Measurements from ENCODE around the gene TRIM73.
A peak's percentile ranks its signal among the peaks of the same experiment; 100 is the strongest.
"Not testable (repeated sequence)": the region's sequence is repeated elsewhere in the genome, so short reads cannot be mapped to it uniquely, and the experiment has no call there.

Gene TRIM73

DNA sequence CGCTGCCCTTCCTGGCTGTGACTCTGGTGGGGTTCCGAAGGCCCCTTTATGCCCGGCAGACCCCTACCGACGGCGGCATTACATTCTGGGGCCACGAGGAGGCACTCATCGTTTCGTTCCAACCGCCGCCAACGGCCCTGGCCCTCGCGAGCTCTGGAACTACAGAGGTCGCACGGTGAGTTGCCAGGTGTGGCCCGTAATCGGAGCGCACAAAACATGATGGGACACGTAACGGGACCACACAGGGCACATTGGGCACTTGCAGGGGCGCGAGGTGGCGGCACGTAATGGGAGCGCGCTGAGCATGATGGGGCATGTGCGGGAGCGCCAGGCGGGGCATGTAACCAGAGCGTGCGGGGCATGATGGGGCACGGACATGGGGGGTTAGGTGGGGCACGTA, at the start of gene TRIM73:
Gene TRIM73 (plus strand): TSS at position 301 of the 400 bp plus-strand sequence. CDS start 3,305 bp downstream, outside the sequence.
- DNase-seq (ENCODE audit: low spot score), result not testable (repeated sequence)

DNA sequence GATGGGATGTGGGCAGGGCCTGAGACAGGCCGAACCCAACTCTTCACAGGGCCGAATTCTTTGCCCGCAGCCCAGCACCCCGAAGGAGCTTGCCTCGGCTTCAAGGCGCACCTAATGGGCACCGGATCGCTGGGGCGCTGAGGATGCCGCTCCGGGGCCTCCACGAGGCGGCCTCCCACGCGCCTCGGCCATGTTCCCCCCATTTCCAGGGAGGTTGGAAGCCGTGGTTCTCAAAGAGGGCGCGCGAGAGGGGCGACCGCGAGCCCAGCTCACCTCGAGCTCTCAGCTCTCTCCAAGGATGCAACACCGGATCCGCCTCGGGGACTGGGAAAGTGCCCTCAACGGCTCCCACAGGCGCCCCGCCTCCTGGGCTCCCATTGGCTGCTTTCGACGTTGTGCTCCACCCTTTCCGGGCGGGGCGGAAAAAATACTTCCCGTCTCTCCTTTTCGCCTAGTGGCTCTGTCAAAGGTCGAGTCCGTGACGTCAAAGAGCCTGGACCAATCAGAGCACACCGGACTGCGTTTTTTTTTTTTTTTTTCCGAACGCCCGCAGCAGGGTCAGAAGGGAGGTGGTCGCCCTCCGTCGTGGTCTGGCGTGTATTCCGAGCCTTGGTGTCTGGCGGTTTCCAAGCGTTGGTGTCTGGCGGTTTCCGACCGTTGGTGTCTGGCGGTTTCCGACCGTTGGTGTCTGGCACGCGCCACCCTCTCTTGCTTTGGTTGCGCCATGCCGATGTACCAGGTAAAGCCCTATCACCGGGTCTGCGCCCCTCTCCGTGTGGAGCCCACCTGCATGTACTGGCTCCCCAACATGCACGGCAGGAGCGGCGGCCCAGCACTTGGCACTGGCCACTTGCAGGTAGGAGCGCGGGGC, 36.5 kb upstream of the TRIM73 start:
- DNase-seq (ENCODE audit: low spot score), result peak; percentile 11

GRCh38 chr7:75359542-75359848, 35.9 kb upstream of the TRIM73 start:
- DNase-seq (ENCODE audit: low spot score), result not testable (repeated sequence)

DNA sequence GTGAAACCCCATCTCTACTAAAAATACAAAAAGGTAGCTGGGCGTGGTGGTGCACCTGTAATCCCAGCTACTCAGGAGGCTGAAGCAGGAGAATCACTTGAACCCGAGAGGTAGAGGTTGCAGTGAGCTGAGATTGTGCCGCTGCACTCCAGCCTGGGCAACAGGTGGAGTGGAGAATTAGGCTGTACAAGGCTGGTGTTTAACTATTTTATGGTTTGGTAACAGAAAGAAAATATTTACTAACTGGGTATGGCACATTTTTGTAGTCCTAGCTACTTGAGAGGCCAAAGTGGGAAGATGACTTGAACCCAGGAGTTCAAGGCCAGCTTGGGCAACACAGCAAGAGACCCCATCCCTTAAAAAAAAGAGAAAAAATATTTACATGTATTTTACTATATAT, 31.4 kb upstream of the TRIM73 start:
- DNase-seq (ENCODE audit: low spot score), result not testable (repeated sequence)

DNA sequence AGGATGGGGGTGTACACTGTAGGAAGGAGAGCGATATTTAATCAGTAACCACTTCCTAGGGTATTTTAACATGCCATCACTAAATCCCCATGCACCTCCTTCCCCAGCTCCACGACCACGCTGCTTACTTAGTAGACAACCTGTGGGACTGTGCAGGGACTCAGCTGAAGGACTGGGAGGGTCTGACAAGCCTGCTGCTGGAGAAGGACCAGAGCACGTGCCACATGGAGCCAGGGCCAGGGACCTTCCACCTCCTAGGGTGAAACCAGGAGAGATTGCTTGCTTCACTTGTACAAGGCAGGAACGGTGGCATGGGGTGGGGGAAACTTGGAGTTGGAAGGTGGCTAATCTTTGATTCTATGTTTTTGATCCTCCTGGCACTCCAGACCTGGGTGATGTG, 28.8 kb upstream of the TRIM73 start:
- not testable (repeated sequence) for DNase-seq (ENCODE audit: low spot score)

DNA sequence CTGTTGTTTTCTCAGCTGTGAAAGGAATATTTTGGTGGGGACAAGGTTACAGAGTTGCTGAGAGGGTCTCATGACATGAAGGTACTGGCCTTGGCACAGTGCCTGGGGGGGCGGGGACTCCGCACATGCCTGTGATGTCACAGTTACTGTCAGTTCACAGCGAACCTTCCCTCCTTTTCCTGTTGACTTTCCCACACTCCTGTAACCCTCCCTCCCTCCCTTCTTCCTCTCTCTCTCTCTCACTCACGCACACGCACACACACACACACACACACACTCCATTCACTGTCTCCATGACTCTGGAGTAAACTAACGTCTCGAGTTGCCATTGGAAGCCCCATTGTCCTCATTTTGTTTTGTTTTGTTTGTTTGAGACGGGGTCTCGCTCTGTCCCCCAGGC, 28.1 kb upstream of the TRIM73 start:
- not testable (repeated sequence) for DNase-seq (ENCODE audit: low spot score)

DNA sequence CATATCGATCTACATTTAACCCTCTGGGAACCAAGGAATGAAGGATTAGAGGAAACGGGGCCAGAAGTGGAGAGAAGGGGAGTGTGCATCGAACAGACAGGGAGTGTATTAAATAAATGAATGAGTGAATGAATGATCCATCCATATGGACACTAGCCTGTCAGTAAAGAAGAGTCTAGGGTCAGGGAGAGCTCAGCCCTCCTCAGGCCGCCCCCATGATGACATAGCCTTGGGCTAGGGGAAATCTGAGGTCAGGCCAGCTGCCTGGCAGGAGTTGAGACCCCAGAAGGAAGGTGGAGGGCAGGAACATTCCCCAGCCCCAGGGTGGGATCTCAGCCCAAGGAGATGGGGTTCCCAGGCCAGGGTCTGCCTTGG, 21.3 kb upstream of the TRIM73 start:
- not testable (repeated sequence) for DNase-seq (ENCODE audit: low spot score)

DNA sequence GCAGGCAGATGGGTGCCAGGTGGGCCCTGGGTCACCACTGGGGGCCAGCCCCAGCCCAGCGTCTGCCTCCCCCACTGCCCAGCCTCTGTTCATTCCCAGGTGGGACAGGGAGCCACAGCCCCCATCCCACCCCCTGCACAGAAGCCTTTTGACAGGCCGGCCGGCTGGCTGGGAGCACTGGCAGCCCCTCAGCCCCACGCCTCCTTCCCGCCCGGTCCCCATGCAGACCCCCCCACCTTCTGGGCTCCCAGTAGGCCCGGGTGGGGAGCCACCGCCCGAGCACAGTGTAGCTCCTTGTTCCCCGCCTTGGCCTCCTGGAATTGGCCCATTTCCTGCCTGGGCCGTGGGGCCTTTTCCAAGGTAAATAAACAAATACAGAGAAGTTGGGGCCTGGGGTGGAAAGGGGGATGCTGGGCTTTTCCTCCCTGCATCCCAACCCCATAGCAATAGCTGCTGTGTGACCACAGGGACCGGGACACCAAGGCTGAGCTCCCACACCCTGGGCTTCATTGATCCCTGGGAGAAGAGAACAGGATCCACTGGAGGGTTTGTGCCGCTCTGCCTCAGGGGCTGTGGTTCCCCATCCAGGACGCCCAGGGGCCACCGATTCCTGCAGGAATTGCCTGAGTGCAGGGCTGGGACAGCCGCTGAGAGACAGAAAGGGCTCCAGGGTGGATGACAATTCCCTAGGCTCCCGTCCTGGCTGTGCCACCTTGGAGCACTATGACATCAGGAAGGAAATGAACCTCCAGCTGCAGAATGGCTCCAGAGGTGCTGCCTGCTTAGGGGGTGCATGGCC, 20.7 kb upstream of the TRIM73 start:
- DNase-seq (ENCODE audit: low spot score), result not testable (repeated sequence)

DNA sequence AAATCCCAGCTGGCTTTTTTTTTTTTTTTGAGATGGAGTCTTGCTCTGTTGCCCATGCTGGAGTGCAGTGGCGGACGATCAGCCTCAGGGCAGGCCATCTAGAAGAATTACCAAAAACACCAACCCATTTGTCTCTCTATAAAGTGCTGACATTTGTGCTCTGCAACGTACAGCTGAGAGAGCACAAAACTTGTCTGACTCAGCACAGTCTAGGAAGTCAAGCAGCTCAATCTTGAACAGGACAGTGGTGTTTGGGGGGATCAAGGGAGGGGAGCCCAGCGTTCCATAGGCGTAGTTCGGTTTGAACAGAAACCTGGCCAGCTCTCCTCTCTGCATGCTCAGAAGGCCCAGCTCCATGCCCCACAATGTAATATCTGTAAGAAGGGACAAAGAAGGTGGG, 2.2 kb upstream of the TRIM73 start:
- not testable (repeated sequence) for DNase-seq (ENCODE audit: low spot score)

- not testable (repeated sequence) for DNase-seq (ENCODE audit: low spot score)
Measured at GRCh38 chr7:75397865-75398264, 2.4 kb downstream of the TRIM73 start.

GRCh38 chr7:75398771-75399700, 3.6 kb downstream of the TRIM73 start:
- DNase-seq (ENCODE audit: low spot score), result not testable (repeated sequence)

DNA sequence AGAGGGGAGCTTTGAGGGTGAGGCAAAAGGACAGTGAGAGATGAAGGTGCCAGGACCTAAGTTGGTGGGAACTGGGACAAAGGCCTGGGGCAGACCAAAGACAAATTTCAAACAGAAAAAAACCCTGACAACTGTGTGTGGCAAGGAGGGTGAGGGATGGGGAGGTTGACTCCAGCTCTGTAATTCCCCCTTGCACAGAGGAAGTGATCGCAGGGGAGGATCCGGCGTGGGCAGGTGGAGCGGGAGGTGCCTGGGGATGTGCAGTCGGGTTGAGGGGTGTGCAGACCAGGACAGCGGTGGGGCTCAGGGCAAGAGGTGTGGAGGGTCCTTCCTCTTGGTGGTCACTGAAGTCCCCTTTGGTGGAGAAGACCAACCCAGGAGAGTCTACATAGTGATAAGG, 5.1 kb downstream of the TRIM73 start:
- DNase-seq (ENCODE audit: low spot score), result not testable (repeated sequence)

DNA sequence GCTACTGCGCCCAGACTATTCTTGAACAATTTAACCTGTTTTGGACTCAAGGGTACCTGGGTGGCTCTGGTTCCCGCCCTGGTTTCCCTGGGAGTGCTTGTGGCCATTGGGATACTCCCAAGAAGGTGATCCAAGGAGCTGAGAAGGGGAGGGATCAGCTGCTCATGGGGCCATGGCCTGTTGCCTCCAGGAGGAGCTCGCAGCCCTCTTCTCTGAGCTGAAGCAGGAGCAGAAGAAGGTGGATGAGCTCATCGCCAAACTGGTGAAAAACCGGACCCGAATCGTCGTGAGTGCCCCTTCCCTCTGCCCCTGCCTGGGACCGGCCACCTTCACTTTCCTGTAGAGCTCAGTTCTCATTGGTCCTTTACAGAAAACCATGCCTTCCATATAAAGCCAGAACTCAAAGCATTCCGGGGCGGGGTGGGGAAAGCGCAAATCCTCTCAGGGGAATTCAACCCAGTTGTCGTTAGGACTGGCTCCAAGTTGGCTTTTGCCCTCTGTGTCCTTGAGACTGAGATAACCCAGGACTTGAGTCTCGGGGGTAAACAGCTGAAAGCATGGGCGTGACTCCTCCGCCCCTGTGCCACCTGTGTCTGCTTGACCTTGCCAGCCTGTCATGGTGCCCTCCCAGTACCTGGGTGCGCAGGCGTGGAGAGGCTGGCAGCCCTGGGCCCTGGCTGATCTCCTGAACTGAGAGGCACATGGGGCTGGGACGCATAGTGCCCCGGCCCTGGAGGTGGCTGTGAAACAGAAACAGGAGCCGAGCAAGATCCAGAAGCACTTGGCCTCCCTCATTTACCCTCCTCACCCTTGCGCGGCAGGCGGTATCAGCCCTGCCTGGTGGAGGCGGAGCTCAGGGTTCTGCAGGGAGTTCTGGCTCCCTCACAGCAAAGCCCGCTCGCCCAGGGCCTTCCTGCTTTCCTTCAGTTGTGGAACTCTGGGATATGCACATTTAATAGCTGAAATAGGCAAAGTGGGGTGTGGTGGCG, 8.3 kb downstream of the TRIM73 start:
- not testable (repeated sequence) for DNase-seq (ENCODE audit: low spot score)

- DNase-seq (ENCODE audit: low spot score), result not testable (repeated sequence)
Measured at GRCh38 chr7:75404663-75405062, 9.2 kb downstream of the TRIM73 start.

- not testable (repeated sequence) for DNase-seq (ENCODE audit: low spot score)
Measured at GRCh38 chr7:75409880-75410822, 14.7 kb downstream of the TRIM73 start.

DNA sequence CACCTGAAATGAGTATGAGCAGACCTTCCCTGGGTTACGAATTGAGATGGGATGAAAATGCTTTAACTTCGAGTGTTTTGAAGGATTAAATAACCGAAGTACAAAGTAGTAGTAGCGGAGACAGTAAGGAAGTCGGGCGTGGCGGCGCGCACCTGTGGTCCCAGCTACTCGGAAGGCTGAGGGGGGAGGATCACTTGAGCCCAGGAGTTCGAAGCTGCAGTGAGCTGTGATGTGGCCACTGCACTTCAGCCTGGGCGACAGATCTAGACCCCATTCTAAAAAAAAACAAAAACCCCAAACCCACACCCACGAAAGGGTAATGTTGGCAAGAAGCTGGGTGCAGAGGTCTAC, 15.4 kb downstream of the TRIM73 start:
- DNase-seq (ENCODE audit: low spot score), result not testable (repeated sequence)

DNA sequence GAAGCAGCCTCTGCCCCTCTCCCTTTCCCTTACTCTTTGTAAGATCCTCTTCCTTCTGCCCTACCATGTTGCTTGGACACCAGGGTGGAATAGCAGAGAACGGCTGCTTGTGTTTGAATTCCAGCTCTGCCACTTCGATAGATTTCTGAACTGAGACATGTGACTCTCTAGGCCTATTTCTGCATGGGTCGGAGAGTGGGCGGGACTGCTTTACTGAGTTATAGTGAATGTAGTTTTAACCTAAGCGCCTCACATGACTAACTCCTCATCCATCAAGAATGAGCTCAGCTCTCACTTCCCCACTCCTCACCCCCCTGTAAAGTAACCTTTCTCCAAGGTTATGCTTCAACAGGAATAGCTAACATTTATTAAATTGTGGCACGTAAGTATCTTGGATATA, 18.8 kb downstream of the TRIM73 start:
- not testable (repeated sequence) for DNase-seq (ENCODE audit: low spot score)

DNA sequence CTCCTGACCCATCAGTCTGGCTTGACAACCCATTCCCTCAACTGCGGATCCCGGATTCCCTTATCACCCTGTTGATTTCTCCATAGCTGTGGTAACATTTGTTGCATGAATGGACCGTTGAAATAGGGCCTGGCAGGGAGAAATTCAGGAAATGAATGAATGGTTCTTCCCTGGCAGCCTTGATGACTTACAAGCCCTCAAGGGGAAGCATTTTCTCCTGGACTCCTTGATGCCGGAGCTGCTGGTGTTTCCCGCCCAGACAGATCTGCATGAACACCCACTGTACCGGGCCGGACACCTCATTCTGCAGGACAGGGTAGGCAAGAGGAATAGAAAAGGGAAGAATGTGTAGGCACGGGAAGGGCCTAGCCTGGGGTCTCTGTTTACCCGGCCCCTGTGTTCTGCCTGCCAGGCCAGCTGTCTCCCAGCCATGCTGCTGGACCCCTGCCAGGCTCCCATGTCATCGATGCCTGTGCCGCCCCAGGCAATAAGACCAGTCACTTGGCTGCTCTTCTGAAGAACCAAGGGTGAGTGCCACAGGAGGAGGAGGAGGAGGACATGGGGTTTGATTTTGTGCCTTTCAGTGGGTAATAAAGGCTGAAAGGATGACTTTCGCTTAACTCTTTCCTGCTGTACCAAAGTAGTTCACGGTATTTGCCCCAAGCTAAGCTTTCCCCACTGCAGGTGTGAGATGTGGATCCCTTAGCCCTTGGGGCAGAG, 19.4 kb downstream of the TRIM73 start:
- DNase-seq (ENCODE audit: low spot score), result not testable (repeated sequence)

GRCh38 chr7:75415428-75415817, 20.0 kb downstream of the TRIM73 start:
- not testable (repeated sequence) for DNase-seq (ENCODE audit: low spot score)
